ENCODE data around the gene ADGRL3.
"Not testable (repeated sequence)": the region's sequence is repeated elsewhere in the genome, so short reads cannot be mapped to it uniquely, and the experiment has no call there.

Gene ADGRL3

DNA sequence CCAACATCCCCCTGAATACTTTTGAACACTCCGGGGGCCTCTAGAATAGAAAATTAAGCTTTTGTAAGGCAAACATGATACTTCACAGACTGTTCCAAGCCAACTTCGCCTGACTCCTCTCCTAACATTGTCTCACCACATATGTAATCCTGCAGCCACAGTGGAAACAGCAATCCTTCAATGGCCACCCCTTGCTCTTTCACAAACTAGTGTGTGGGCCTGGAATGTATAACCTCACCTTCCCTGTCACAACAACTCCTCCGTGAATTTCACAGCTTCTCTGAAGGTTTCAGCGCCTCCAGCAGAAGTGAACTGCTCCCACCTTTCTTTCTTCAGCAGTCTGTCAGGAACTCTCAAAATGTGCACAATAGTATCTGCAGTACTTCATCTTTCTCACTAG is 185.1 kb downstream of the ADGRL3 start:
- in situ Hi-C loops (cut with MboI; ENCODE audit: low sequenced_read_pairs, unreplicated experiment), result no loop called here
- no peak for DNase-seq (ENCODE audit: low spot score)
- TF ChIP-seq, protein P1, sequence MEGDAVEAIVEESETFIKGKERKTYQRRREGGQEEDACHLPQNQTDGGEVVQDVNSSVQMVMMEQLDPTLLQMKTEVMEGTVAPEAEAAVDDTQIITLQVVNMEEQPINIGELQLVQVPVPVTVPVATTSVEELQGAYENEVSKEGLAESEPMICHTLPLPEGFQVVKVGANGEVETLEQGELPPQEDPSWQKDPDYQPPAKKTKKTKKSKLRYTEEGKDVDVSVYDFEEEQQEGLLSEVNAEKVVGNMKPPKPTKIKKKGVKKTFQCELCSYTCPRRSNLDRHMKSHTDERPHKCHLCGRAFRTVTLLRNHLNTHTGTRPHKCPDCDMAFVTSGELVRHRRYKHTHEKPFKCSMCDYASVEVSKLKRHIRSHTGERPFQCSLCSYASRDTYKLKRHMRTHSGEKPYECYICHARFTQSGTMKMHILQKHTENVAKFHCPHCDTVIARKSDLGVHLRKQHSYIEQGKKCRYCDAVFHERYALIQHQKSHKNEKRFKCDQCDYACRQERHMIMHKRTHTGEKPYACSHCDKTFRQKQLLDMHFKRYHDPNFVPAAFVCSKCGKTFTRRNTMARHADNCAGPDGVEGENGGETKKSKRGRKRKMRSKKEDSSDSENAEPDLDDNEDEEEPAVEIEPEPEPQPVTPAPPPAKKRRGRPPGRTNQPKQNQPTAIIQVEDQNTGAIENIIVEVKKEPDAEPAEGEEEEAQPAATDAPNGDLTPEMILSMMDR (IDR thresholded peaks at IDR 0.05; ENCODE audit: borderline replicate concordance, control extremely low read depth, extremely low read depth, insufficient read depth, missing control alignments), result no peak

DNA sequence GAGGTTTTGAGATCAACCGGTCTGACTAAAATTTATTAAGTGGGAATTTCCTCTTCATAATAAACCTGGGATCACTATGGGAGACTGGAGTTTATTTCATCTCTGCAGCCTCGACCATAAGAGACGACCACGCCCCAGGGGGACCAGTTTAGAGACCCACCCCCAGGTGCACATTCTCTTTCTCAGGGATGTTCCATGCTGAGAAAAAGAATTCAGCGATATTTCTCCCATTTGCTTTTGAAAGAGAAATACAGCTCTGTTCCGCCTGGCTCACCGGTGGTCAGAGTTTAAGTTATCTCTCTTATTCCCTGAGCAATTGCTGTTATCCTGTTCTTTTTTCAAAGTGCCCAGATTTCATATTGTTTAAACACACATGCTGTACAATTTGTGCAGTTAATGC is 187.2 kb downstream of the ADGRL3 start:
- DNase-seq (ENCODE audit: low spot score), result not testable (repeated sequence)

DNA sequence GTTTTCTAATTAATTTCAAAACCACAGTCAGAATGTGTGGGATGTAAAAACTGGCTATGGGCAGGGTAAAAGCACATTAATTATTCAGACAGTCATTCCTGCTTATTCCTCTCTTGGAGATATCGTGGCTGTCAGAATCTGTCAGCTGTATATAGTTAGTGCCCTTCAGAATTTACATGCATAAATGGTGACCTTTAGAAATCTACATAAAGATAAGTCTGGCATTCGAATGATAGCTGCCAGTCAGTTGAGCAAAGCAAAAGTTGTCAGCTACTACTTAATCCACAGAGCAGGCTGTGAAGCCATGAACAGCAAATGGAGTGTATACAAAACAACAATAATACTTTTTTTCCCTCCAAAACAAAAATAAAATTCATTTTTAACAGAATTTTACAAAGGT is 189.5 kb downstream of the ADGRL3 start:
- DNase-seq (ENCODE audit: low spot score), result no peak
- TF ChIP-seq, protein P1 (IDR thresholded peaks at IDR 0.05; ENCODE audit: borderline replicate concordance, control extremely low read depth, extremely low read depth, insufficient read depth, missing control alignments), result no peak
- in situ Hi-C loops (cut with MboI; ENCODE audit: low sequenced_read_pairs, unreplicated experiment), result no loop called here

More for the DNA sequence above, 187.2 kb downstream of the ADGRL3 start:
- in situ Hi-C loops (cut with MboI; ENCODE audit: low sequenced_read_pairs, unreplicated experiment), result not testable (repeated sequence)

DNA sequence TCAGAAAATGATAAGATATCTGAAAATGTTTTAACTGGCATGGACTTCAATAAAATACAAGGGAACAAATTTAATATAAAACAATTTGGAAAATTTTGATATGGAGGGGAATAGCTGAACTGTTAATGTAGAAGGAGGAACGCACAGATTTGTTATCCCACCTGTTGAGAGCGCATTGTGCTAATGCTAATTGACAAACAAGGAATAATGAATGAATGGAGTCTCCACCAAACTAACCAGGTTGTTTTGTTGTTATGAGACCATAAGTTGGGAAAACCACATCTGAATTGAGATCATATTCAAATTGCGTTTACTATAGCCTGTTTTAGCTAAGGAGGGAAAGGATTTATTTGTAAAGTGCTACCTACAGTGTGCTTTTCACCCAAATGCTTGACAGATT is 195.6 kb downstream of the ADGRL3 start:
- TF ChIP-seq, protein P1 (IDR thresholded peaks at IDR 0.05; ENCODE audit: borderline replicate concordance, control extremely low read depth, extremely low read depth, insufficient read depth, missing control alignments), result no peak
- DNase-seq (ENCODE audit: low spot score), result no peak
- in situ Hi-C loops (cut with MboI; ENCODE audit: low sequenced_read_pairs, unreplicated experiment), result no loop called here

DNA sequence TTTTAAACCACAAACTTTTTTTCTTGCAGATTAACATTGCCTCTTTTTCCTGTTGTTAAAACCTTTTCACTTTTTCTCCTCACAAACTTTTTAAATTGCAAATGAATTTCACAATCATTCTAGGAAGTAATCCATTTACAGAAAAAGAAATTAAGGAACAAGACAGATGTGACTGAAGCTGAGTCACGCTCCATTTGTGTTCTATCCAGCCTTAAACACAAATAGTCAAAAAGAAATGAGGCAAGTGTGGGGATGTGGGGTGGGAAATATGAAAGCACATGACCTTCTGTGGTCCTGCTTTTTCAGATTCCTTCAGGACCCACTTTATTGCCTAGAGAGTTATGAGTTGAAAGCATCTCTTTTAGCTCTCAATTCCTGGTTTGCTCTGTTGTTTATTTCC is 197.0 kb downstream of the ADGRL3 start:
- TF ChIP-seq, protein P1 (IDR thresholded peaks at IDR 0.05; ENCODE audit: borderline replicate concordance, control extremely low read depth, extremely low read depth, insufficient read depth, missing control alignments), result no peak
- in situ Hi-C loops (cut with MboI; ENCODE audit: low sequenced_read_pairs, unreplicated experiment), result no loop called here
- DNase-seq (ENCODE audit: low spot score), result no peak

DNA sequence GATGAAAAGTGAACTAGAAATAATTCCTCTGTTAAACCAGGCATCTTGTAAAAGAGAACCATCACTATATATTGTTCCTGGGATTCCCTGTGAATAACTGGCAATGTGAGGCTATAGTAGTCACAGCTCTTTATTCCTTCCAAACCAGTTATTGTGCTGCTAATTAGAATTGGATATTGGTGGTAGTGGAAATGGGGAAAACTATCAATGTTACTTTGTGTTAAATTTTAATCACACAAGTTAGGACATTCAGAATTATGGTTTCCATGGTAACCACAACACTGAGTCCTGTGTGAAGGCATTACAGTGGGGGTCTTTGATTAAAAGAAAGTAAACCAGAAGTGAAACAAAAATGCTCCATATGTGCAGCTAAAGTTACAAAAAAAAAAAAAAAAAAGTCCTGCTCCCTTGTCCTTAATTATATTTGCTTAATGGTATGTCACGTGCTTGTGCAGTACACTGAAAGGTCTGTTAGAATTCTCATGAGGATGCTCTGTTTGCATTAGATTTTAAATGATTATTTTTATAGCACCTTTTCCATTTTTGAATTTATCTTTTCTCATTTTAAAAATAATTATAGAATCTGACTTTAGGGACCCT is 200.4 kb downstream of the ADGRL3 start:
- in situ Hi-C loops (cut with MboI; ENCODE audit: low sequenced_read_pairs, unreplicated experiment), result no loop called here
- TF ChIP-seq, protein P1 (IDR thresholded peaks at IDR 0.05; ENCODE audit: borderline replicate concordance, control extremely low read depth, extremely low read depth, insufficient read depth, missing control alignments), result no peak
- DNase-seq (ENCODE audit: low spot score), result no peak

DNA sequence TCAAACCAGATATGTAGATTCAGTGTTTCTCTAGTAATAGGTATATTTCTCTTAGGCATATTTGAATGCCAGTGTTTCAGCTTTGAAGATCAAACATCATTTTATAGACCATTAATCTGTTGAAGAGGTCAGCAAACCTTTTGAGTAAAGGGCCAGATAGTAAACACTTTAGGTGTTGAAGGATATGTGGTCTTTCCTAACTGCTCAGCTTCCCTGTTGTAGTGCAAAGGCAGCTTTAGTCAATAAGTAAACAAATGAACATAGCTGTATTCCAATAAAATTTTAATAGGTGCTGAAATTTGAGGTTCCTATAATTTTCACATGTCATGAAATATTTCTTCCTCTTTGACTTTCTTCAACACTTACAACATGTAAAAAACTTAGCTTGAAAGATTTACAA is 201.6 kb downstream of the ADGRL3 start:
- in situ Hi-C loops (cut with MboI; ENCODE audit: low sequenced_read_pairs, unreplicated experiment), result no loop called here
- TF ChIP-seq, protein P1 (IDR thresholded peaks at IDR 0.05; ENCODE audit: borderline replicate concordance, control extremely low read depth, extremely low read depth, insufficient read depth, missing control alignments), result no peak

More for the DNA sequence above, 201.6 kb downstream of the ADGRL3 start:
- no peak for DNase-seq (ENCODE audit: low spot score)
